Mesenchymal stem cell (in vitro differentiated cells and primary cell): ENCODE data around the gene CLEC16A.

Experiments
- DNase-seq: peaks from one replicate; pipeline ENCODE4 v3.0.0-alpha.2; 2013
- H2AFZ ChIP-seq: one replicate; pipeline ENCODE4 v1.6.1; 2013; ENCODE audit warnings: low read depth, mild to moderate bottlenecking, control low read depth, inconsistent platforms, low read length, moderate library complexity
- H2AK5ac ChIP-seq: 2 replicates; pipeline ENCODE4 v1.6.1; 2013; ENCODE audit warnings: low read length, moderate library complexity, mild to moderate bottlenecking, inconsistent platforms; ENCODE audit not compliant: severe bottlenecking
- H2BK120ac ChIP-seq: one replicate; pipeline ENCODE4 v1.6.1; 2013; ENCODE audit warnings: low read depth, mild to moderate bottlenecking, inconsistent platforms, low read length, moderate library complexity
- H2BK12ac ChIP-seq, 2 experiments: one replicate each; pipeline ENCODE4 v1.6.1; 2013; ENCODE audit warnings: inconsistent platforms in 2 of 2, low read length in 2 of 2, mild to moderate bottlenecking in 2 of 2, moderate library complexity in 2 of 2, control low read depth in 1 of 2
- H2BK15ac ChIP-seq: one replicate; pipeline ENCODE4 v1.6.1; 2013; ENCODE audit warnings: mild to moderate bottlenecking, low read depth, inconsistent platforms; ENCODE audit not compliant: poor library complexity, severe bottlenecking
- H2BK5ac ChIP-seq: 2 replicates; pipeline ENCODE4 v1.6.1; 2013; ENCODE audit warnings: low read depth, mild to moderate bottlenecking, low read length, control low read depth, inconsistent platforms; ENCODE audit not compliant: poor library complexity, severe bottlenecking
- H3K14ac ChIP-seq, 2 experiments: one replicate each; pipeline ENCODE4 v1.6.1; 2013; ENCODE audit warnings: inconsistent platforms in 2 of 2, low read length in 2 of 2, control low read depth in 1 of 2, mild to moderate bottlenecking in 1 of 2, moderate library complexity in 1 of 2
- H3K18ac ChIP-seq, 2 experiments: one replicate each; pipeline ENCODE4 v1.6.1; 2013; ENCODE audit warnings: inconsistent platforms in 2 of 2, low read length in 2 of 2, control low read depth in 1 of 2, low read depth in 1 of 2, mild to moderate bottlenecking in 1 of 2
- H3K23ac ChIP-seq, 2 experiments: one replicate each; pipeline ENCODE4 v1.6.1; 2013; ENCODE audit warnings: inconsistent platforms in 2 of 2, low read length in 2 of 2, mild to moderate bottlenecking in 2 of 2, moderate library complexity in 2 of 2, control low read depth in 1 of 2
- H3K27ac ChIP-seq: 2 replicates; pipeline ENCODE4 v1.5.1; 2013; ENCODE audit warnings: mild to moderate bottlenecking, moderate library complexity, low read length, control low read depth, inconsistent platforms; ENCODE audit not compliant: poor library complexity, severe bottlenecking
- H3K27me3 ChIP-seq, 2 experiments: 2 replicates each; pipeline versions ENCODE4 v1.6.1 to v1.7.0; 2013; ENCODE audit warnings: low read length in 2 of 2, mild to moderate bottlenecking in 2 of 2, moderate library complexity in 2 of 2, control low read depth in 1 of 2, inconsistent platforms in 1 of 2; ENCODE audit not compliant: control insufficient read depth in 1 of 2, insufficient read depth in 1 of 2
- H3K36me3 ChIP-seq, 2 experiments: 2 replicates each; pipeline versions ENCODE4 v1.6.1 to v1.7.0; 2013; ENCODE audit warnings: low read length in 2 of 2, control low read depth in 1 of 2, inconsistent platforms in 1 of 2, low read depth in 1 of 2, mild to moderate bottlenecking in 1 of 2; ENCODE audit not compliant: insufficient read depth in 2 of 2, control insufficient read depth in 1 of 2
- H3K4ac ChIP-seq, 2 experiments: one replicate each; pipeline ENCODE4 v1.6.1; 2013; ENCODE audit warnings: inconsistent platforms in 2 of 2, low read length in 2 of 2, mild to moderate bottlenecking in 2 of 2, moderate library complexity in 2 of 2, control low read depth in 1 of 2, low read depth in 1 of 2
- H3K4me1 ChIP-seq: 2 replicates; pipeline ENCODE4 v1.6.1; 2013; ENCODE audit warnings: low read depth, low read length, control low read depth; ENCODE audit not compliant: control insufficient read depth, insufficient read depth
- H3K4me2 ChIP-seq: 2 replicates; pipeline ENCODE4 v1.6.1; 2013; ENCODE audit warnings: low read length, mild to moderate bottlenecking, inconsistent platforms; ENCODE audit not compliant: poor library complexity, severe bottlenecking
- H3K4me3 ChIP-seq, 2 experiments: 2 replicates each; pipeline versions ENCODE4 v1.5.1 to v1.7.0; 2013; ENCODE audit warnings: low read length in 2 of 2, mild to moderate bottlenecking in 2 of 2, control low read depth in 1 of 2, low read depth in 1 of 2; ENCODE audit not compliant: insufficient read depth in 1 of 2
- H3K79me1 ChIP-seq: replicated peaks from 2 replicates; pipeline ENCODE4 v1.6.1; 2013; ENCODE audit warnings: mild to moderate bottlenecking, control low read depth, low read length, inconsistent platforms; ENCODE audit not compliant: poor library complexity, severe bottlenecking
- H3K9ac ChIP-seq: 2 replicates; pipeline ENCODE4 v1.7.0; 2013; ENCODE audit warnings: mild to moderate bottlenecking, low read length, moderate library complexity
- H3K9me3 ChIP-seq: 2 replicates; pipeline ENCODE4 v1.7.0; 2013; ENCODE audit warnings: mild to moderate bottlenecking, low read length; ENCODE audit not compliant: control insufficient read depth
- H4K8ac ChIP-seq: one replicate; pipeline ENCODE4 v1.6.1; 2013; ENCODE audit warnings: inconsistent platforms, mild to moderate bottlenecking, low read length, moderate library complexity
- H4K91ac ChIP-seq: one replicate; pipeline ENCODE4 v1.6.1; 2013; ENCODE audit warnings: mild to moderate bottlenecking, low read length, inconsistent platforms
- WGBS: methylation state at CpG from one replicate; pipeline ENCODE4 v1.1.7; 2013; ENCODE audit warnings: mixed read lengths; 5-methylcytosine and 5-hydroxymethylcytosine counted together

The CLEC16A gene

DNA sequence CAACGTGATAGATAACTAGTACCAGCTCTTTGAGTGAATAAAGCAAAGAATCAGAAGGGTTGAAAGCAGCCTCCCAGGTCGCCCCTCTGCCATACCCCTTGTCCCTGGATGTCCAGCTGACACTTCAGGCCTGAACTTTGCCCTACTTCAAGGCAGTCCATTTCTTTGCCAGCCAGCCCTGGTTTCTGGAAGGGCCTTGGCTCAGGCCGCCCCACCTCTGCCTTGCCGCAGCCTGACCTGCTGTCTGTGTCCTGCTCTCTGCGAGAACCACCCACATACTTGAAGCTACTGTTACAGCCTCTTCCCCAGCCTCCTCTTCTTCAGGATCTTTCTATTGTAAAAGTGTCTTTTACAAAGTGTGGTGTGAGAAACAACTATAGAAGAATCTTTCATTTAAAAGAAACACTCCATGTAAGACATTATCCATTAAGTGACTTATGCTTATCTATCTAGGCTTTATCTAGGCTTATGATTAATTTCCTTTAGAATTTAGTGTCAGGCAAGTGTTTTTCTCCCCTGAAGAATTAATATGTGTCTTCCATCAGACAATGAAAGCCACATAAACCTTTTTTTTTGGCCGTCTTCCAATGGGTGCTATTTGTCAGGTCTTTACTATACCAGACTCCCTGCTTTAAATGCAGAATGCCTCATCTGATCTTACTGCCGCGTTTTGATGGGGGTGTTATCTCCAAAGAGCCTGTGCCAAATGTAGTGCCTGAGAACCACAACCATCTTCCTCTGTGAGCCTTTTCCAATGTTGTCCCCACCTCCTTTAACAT is 177.7 kb downstream of the CLEC16A start:
- DNase-seq = no peak
- 74% methylated on average over 7 of the region's 8 CpGs for WGBS

DNA sequence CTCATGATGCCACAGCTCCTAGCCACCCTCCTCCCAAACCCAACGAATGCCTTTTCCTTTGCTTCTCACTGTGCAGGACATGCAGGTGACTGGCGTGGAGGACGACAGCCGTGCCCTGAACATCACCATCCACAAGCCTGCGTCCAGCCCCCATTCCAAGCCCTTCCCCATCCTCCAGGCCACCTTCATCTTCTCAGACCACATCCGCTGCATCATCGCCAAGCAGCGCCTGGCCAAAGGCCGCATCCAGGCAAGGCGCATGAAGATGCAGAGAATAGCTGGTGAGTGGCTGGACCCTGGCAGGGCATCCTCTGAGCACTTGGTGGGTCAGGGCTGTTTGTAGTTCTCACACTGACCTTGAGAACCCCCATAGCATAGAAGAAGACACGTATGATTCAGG is 179.3 kb downstream of the CLEC16A start:
- Histone ChIP-seq H3K4me3 (no peak overlapping the region), H3K23ac (no peak overlapping the region), H3K27me3 (no peaks in the 10 kb centered on the region), H4K91ac (no peak overlapping the region), H3K9me3 (no peaks in the 10 kb centered on the region), H3K14ac (no peak overlapping the region), H3K9ac (no peak overlapping the region), H3K36me3 (peaks cover 48 to 62% of the 10 kb centered on the region in 2 experiments), H2AK5ac (no peak overlapping the region), H2BK120ac (no peak overlapping the region), H3K18ac (no peak overlapping the region), H3K4ac (no peak overlapping the region), H2BK15ac (no peak overlapping the region), H3K79me1 (peaks cover 2% of the 10 kb centered on the region), H2BK12ac (peak overlapping the region in 1 of 2 experiments; percentile 49), H3K27ac (no peak overlapping the region), H2AFZ (no peak overlapping the region), H4K8ac (peak overlapping the region; percentile 5), H2BK5ac (no peak overlapping the region), H3K4me1 (peaks cover 11% of the 10 kb centered on the region), H3K4me2 (no peak overlapping the region)
- 99% methylated on average over 11 of the region's 11 CpGs for WGBS
- DNase-seq = no peak

More for the DNA sequence above, 177.7 kb downstream of the CLEC16A start:
- Histone ChIP-seq H2AFZ (no peak overlapping the region), H3K27me3 (no peaks in the 10 kb centered on the region), H3K9ac (no peak overlapping the region), H3K23ac (no peak overlapping the region), H3K4me3 (no peak overlapping the region), H3K79me1 (no peaks in the 10 kb centered on the region), H2BK12ac (no peak overlapping the region), H3K4ac (no peak overlapping the region), H3K14ac (no peak overlapping the region), H3K36me3 (peaks cover 40 to 58% of the 10 kb centered on the region in 2 experiments), H3K4me1 (peaks cover 4% of the 10 kb centered on the region), H2AK5ac (no peak overlapping the region), H2BK15ac (no peak overlapping the region), H3K9me3 (no peaks in the 10 kb centered on the region), H2BK120ac (no peak overlapping the region), H3K4me2 (no peak overlapping the region), H3K18ac (no peak overlapping the region), H4K8ac (no peak overlapping the region), H3K27ac (no peak overlapping the region), H2BK5ac (no peak overlapping the region), H4K91ac (no peak overlapping the region)

DNA sequence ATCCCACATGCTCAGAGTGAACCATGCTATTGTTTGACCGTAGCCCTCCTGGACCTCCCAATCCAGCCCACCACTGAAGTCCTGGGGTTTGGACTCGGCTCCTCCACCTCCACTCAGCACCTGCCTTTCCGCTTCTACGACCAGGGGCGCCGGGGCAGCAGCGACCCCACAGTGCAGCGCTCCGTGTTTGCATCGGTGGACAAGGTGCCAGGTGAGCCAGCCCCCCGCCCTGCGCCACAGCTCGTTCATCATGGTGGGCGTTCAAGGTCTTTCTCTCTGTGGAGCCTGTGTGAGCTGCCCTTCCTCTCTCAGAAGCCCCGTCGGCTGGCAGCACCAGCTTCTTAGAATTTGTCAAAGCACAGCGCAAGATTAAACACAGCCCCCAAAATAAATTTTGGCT is 181.6 kb downstream of the CLEC16A start:
- Histone ChIP-seq H3K23ac (no peak overlapping the region), H3K4ac (no peak overlapping the region), H3K4me1 (peaks cover 17% of the 10 kb centered on the region), H3K27ac (no peak overlapping the region), H2BK15ac (no peak overlapping the region), H3K27me3 (no peaks in the 10 kb centered on the region), H3K36me3 (peaks cover 49 to 55% of the 10 kb centered on the region in 2 experiments), H3K9ac (no peak overlapping the region), H2AFZ (no peak overlapping the region), H3K4me2 (no peak overlapping the region), H2AK5ac (no peak overlapping the region), H3K14ac (no peak overlapping the region), H4K8ac (no peak overlapping the region), H3K9me3 (no peaks in the 10 kb centered on the region), H4K91ac (no peak overlapping the region), H2BK5ac (no peak overlapping the region), H3K79me1 (peaks cover 2% of the 10 kb centered on the region), H2BK12ac (peak overlapping the region in 1 of 2 experiments; percentile 19), H2BK120ac (no peak overlapping the region), H3K18ac (no peak overlapping the region), H3K4me3 (no peak overlapping the region)
- 97% methylated on average over 14 of the region's 17 CpGs for WGBS
- no peak for DNase-seq

DNA sequence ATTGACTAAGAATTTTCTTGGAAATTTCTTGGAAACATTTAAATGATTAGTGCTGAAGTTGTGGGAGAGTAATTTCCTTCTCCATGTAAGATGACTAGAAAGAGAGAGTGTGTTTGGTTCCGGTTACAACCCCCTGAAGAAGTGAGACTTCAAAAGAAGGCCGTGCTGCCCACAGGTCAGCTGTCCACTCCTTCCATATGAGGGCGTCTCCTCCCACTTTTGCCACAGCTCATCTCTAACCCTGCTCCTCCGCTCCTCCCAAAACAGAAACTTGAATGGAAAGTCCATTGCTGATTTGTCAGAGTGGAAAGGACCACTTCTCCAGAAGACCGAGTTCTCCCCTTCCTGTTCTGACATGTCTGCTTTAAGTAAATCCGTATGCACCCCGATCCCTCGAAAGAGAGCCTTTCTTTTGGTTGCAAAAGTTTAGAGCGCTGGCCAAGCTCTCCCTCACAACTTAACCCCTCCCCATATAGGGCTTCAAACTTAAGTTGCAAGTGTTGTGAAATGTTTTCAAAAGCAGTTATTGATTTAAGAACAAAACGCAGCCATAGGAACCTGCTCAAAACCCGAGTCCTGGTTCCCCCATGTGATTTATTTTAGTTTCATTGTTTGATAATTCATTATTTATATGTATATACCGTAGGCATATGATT is 182.2 kb downstream of the CLEC16A start:
- no peak overlapping the region for H3K14ac ChIP-seq
- no peak overlapping the region for H2AFZ ChIP-seq
- H3K4me2 ChIP-seq = no peak overlapping the region
- H3K4me1 ChIP-seq = peaks cover 22% of the 10 kb centered on the region
- H3K79me1 ChIP-seq = peaks cover 2% of the 10 kb centered on the region
- H3K23ac ChIP-seq = no peak overlapping the region
- no peak overlapping the region for H2BK120ac ChIP-seq
- H4K8ac ChIP-seq = peak overlapping the region; percentile 43
- no peak overlapping the region for H3K4ac ChIP-seq
- no peak overlapping the region for H3K27ac ChIP-seq
- no peak overlapping the region for H2BK12ac ChIP-seq
- H3K36me3 ChIP-seq = peaks cover 50 to 53% of the 10 kb centered on the region in 2 experiments
- WGBS = 87% methylated on average over 5 of the region's 12 CpGs
- no peak overlapping the region for H3K18ac ChIP-seq
- no peak overlapping the region for H3K4me3 ChIP-seq
- no peak overlapping the region for H4K91ac ChIP-seq
- no peak for DNase-seq
- H2AK5ac ChIP-seq = no peak overlapping the region
- no peak overlapping the region for H2BK15ac ChIP-seq
- H2BK5ac ChIP-seq = no peak overlapping the region
- no peaks in the 10 kb centered on the region for H3K27me3 ChIP-seq
- no peak overlapping the region for H3K9ac ChIP-seq
- H3K9me3 ChIP-seq = no peaks in the 10 kb centered on the region
